HCT116 (cell line): Measurements from ENCODE around the gene ADGRG7. TPM values are rescaled to one million over a fixed set of nuclear protein-coding genes. Genes with fewer than 3 reads are reported as not detected.

Experiments
- ATAC-seq: fragments of 200-7000 bp; cut with Tn5 transposase; 2 replicates; pipeline ENCODE4 v1.9.1; 2020; ENCODE audit warnings: mild to moderate bottlenecking, moderate library complexity
- BruUV-seq: library from RNA; stranded (reverse); fragments of 400-500 nt; replicated peaks from 2 replicates; lab custom pipeline; 2021; lab: Mats Ljungman, UMichigan
- CTCF ChIA-PET: fragments of 300-600 bp; sonication (Branson Sonifier 250); formaldehyde crosslinking; loops from one replicate; lab custom pipeline; 2021; ENCODE audit warnings: antibody characterized with exemption; lab: Charles Lee
- POLR2A ChIA-PET: fragments of 300-600, 350-600 bp; sonication (Branson Sonifier 250); formaldehyde crosslinking; loops from one replicate; lab custom pipeline; 2021; ENCODE audit warnings: antibody characterized with exemption; lab: Charles Lee
- RAD21 ChIA-PET, 2 experiments: fragments of 300-600 bp; sonication (Branson Sonifier 250); formaldehyde crosslinking; loops; one replicate each; lab custom pipeline; 2023; ENCODE audit warnings: low total read pairs in 2 of 2; ENCODE audit not compliant: uncharacterized antibody in 2 of 2, unreplicated experiment in 2 of 2, low non-redundant PET in 1 of 2; lab: Charles Lee
- DNase-seq: peaks from one replicate; pipeline ENCODE4 v3.0.0-alpha.2; 2010; ENCODE audit warnings: low read depth, low spot score
- H2AFZ ChIP-seq: fragments of 200-600 bp; shearing (Covaris generic), sonication (generic); 2 replicates; pipeline ENCODE4 v1.6.1; 2017; ENCODE audit warnings: low read depth, mixed run types, mixed read lengths, antibody characterized with exemption, low read length; ENCODE audit not compliant: poor library complexity, severe bottlenecking
- H3K27ac ChIP-seq: 2 replicates; pipeline ENCODE4 v1.5.1; 2012; ENCODE audit warnings: low read depth, low read length
- H3K27me3 ChIP-seq: fragments of 200-600 bp; sonication (generic); 2 replicates; pipeline ENCODE4 v1.6.1; 2016; ENCODE audit warnings: mixed run types, low read length, mixed read lengths; ENCODE audit not compliant: insufficient read depth
- H3K36me3 ChIP-seq, 2 experiments: fragments of 200-500 bp in 1 of 2; fragments of 200-600 bp in 1 of 2; sonication (Bioruptor generic) in 1 of 2; sonication (generic) in 1 of 2; 2 replicates each; pipeline versions ENCODE4 v1.5.1 to v1.6.1; 2014 to 2016; ENCODE audit warnings: low read length in 2 of 2, inconsistent platforms in 1 of 2, mixed read lengths in 1 of 2, mixed run types in 1 of 2; ENCODE audit not compliant: insufficient read depth in 2 of 2, control insufficient read depth in 1 of 2
- H3K4me1 ChIP-seq, 2 experiments: fragments of 200-600 bp in 1 of 2; sonication (generic) in 1 of 2; 2 replicates each; pipeline versions ENCODE4 v1.5.1 to v1.6.1; 2012 to 2017; ENCODE audit warnings: low read length in 2 of 2, inconsistent platforms in 1 of 2, mild to moderate bottlenecking in 1 of 2, mixed read lengths in 1 of 2, mixed run types in 1 of 2, moderate library complexity in 1 of 2; ENCODE audit not compliant: insufficient read depth in 2 of 2, control insufficient read depth in 1 of 2
- H3K4me2 ChIP-seq: fragments of 200-600 bp; sonication (generic); 2 replicates; pipeline ENCODE4 v1.6.1; 2017; ENCODE audit warnings: mixed run types, low read length, mixed read lengths
- H3K4me3 ChIP-seq, 2 experiments: fragments of 200-600 bp in 1 of 2; sonication (generic) in 1 of 2; replicated peaks in 1 of 2; 2 replicates each; pipeline ENCODE4 v1.5.1; 2011 to 2016; ENCODE audit warnings: low read length in 2 of 2, control low read depth in 1 of 2, low read depth in 1 of 2, mild to moderate bottlenecking in 1 of 2, mixed read lengths in 1 of 2, mixed run types in 1 of 2
- H3K79me2 ChIP-seq: fragments of 200-600 bp; sonication (generic); 2 replicates; pipeline ENCODE4 v1.6.1; 2017; ENCODE audit warnings: mild to moderate bottlenecking, mixed run types, low read length, moderate library complexity, mixed read lengths; ENCODE audit not compliant: insufficient read depth
- H3K9ac ChIP-seq: fragments of 200-600 bp; sonication (generic); 2 replicates; pipeline ENCODE4 v1.6.1; 2016; ENCODE audit warnings: low read length, mixed read lengths
- H3K9me2 ChIP-seq: fragments of 200-600 bp; sonication (generic), shearing (Covaris generic); 2 replicates; pipeline ENCODE4 v1.6.1; 2017; ENCODE audit warnings: mixed run types, mild to moderate bottlenecking, moderate library complexity; ENCODE audit not compliant: insufficient read depth
- H3K9me3 ChIP-seq, 2 experiments: fragments of 200-500 bp in 1 of 2; fragments of 200-600 bp in 1 of 2; sonication (Bioruptor generic) in 1 of 2; sonication (generic) in 1 of 2; 2 replicates each; pipeline ENCODE4 v1.6.1; 2014 to 2017; ENCODE audit warnings: low read length in 2 of 2, mixed read lengths in 2 of 2, inconsistent platforms in 1 of 2, low read depth in 1 of 2, mild to moderate bottlenecking in 1 of 2, mixed run types in 1 of 2, moderate library complexity in 1 of 2; ENCODE audit not compliant: control insufficient read depth in 1 of 2, insufficient read depth in 1 of 2
- H4K20me1 ChIP-seq: fragments of 200-600 bp; sonication (generic), shearing (Covaris generic); 2 replicates; pipeline ENCODE4 v1.6.1; 2017; ENCODE audit warnings: mixed run types, mild to moderate bottlenecking, moderate library complexity; ENCODE audit not compliant: insufficient read depth
- ATF3 ChIP-seq: IDR thresholded peaks from 2 replicates; pipeline ENCODE4 v1.6.1; 2012
- CBX3 ChIP-seq: IDR thresholded peaks from 2 replicates; pipeline ENCODE4 v1.6.1; 2012; ENCODE audit warnings: low read depth
- CTCF ChIP-seq, 3 experiments: fragments of 200-600 bp in 1 of 3; sonication (generic) in 1 of 3; IDR thresholded peaks in 2 of 3; conservative IDR thresholded peaks in 1 of 3; 2 replicates each; pipeline ENCODE4 v1.5.1; 2012 to 2017; ENCODE audit warnings: low read depth in 2 of 3, low read length in 2 of 3, antibody characterized with exemption in 1 of 3, borderline replicate concordance in 1 of 3, control low read depth in 1 of 3, mild to moderate bottlenecking in 1 of 3, mixed read lengths in 1 of 3, mixed run types in 1 of 3, moderate library complexity in 1 of 3; ENCODE audit not compliant: insufficient read depth in 1 of 3
- EGR1 ChIP-seq: IDR thresholded peaks from 2 replicates; pipeline ENCODE4 v1.6.1; 2012; ENCODE audit warnings: low read depth
- EZH2 ChIP-seq: fragments of 200-600 bp; sonication (generic); IDR thresholded peaks from 2 replicates; pipeline ENCODE4 v1.6.1; 2017; ENCODE audit warnings: antibody characterized with exemption, mixed run types
- FOSL1 ChIP-seq: IDR thresholded peaks from 2 replicates; pipeline ENCODE4 v1.6.1; 2012; ENCODE audit warnings: low read depth
- JUND ChIP-seq: IDR thresholded peaks from 2 replicates; pipeline ENCODE4 v1.6.1; 2012
- MAX ChIP-seq: IDR thresholded peaks from 2 replicates; pipeline ENCODE4 v1.6.1; 2012
- POLR2A ChIP-seq: IDR thresholded peaks from 2 replicates; pipeline ENCODE4 v1.7.0; 2011; ENCODE audit warnings: borderline replicate concordance; ENCODE audit not compliant: insufficient read depth, insufficient read length; ENCODE audit errors: extremely low read depth
- POLR2AphosphoS5 ChIP-seq: IDR thresholded peaks from 2 replicates; pipeline ENCODE4 v1.6.1; 2011; ENCODE audit warnings: mild to moderate bottlenecking, low read depth, low read length, moderate library complexity
- RAD21 ChIP-seq: IDR thresholded peaks from 2 replicates; pipeline ENCODE4 v1.6.1; 2012; ENCODE audit warnings: low read depth, mild to moderate bottlenecking
- SP1 ChIP-seq: IDR thresholded peaks from 2 replicates; pipeline ENCODE4 v1.6.1; 2012; ENCODE audit warnings: low read depth
- TCF7L2 ChIP-seq: IDR thresholded peaks from 2 replicates; pipeline ENCODE4 v1.7.0; 2011; ENCODE audit warnings: borderline replicate concordance, inconsistent platforms; ENCODE audit not compliant: insufficient read depth, insufficient read length; ENCODE audit errors: extremely low read depth
- YY1 ChIP-seq: IDR thresholded peaks from 2 replicates; pipeline ENCODE4 v1.6.1; 2011; ENCODE audit warnings: low read length, low read depth, moderate library complexity, mild to moderate bottlenecking; ENCODE audit not compliant: insufficient replicate concordance; ENCODE audit errors: extremely low read depth
- ZFX ChIP-seq: fragments of 450-650 bp; IDR thresholded peaks from 2 replicates; pipeline ENCODE4 v1.6.1; 2017
- ZNF274 ChIP-seq: fragments of 200-500 bp; sonication (Bioruptor generic); IDR thresholded peaks from 2 replicates; pipeline ENCODE4 v1.6.1; 2014; ENCODE audit warnings: mild to moderate bottlenecking, low read depth, low read length, inconsistent platforms
- intact Hi-C: fragments of 100-400 bp; cut with micrococcal nuclease; formaldehyde crosslinking; loops from 2 replicates; pipeline ENCODE4 v1.10.0; 2022
- total RNA-seq: library from RNA; stranded (reverse); gene quantifications from one replicate; pipeline ENCODE4 v1.2.1, GENCODE V29; 2021; ENCODE audit not compliant: unreplicated experiment

The ADGRG7 gene
- total RNA-seq, 1 experiment from 2014 or later, result not detected

- RAD21 ChIA-PET, result no interaction called here
- Histone ChIP-seq H2AFZ (no peak overlapping the region), H3K9me3 (no peaks in the 10 kb centered on the region), H3K9ac (no peak overlapping the region), H4K20me1 (peaks cover 15% of the 10 kb centered on the region; the same call in 1 of the 2 replicates), H3K27ac (no peak overlapping the region), H3K36me3 (peaks cover 16 to 30% of the 10 kb centered on the region in 2 experiments), H3K4me1 (no peaks in the 10 kb centered on the region), H3K79me2 (peaks cover 98% of the 10 kb centered on the region), H3K4me3 (no peak overlapping the region), H3K4me2 (no peak overlapping the region), H3K27me3 (no peaks in the 10 kb centered on the region), H3K9me2 (no peaks in the 10 kb centered on the region)
- intact Hi-C loops, result no loop called here
- no peak for TF ChIP-seq CBX3
- TF ChIP-seq MAX, result no peak
- no peak for TF ChIP-seq RAD21
- no peak for TF ChIP-seq ZNF274
- TF ChIP-seq POLR2AphosphoS5, result no peak
- no peak for TF ChIP-seq SP1
- no peak for TF ChIP-seq FOSL1
- TF ChIP-seq JUND, result no peak
- no peak for TF ChIP-seq EGR1
- TF ChIP-seq YY1, result no peak
- POLR2A ChIA-PET, result no interaction called here
- no TSS peak for BruUV-seq
- DNase-seq (no peak), ATAC-seq (no peak)
- CTCF ChIA-PET, result interaction anchor here (1.1 to 1.6 kb wide), 2 partner anchors 14 to 264 kb away, joined by 3 read pairs; no protein-coding TSS in a partner anchor
These were observed 117.3 kb downstream of the ADGRG7 start for GRCh38 chr3:100726706-100727105.

GRCh38 chr3:100730524-100730923, 121.1 kb downstream of the ADGRG7 start:
- H3K27ac ChIP-seq, result no peak overlapping the region
- H3K4me1 ChIP-seq, result no peaks in the 10 kb centered on the region
- ChIA-PET RAD21 (no interaction called here), POLR2A (no interaction called here), CTCF (no interaction called here)
- H3K4me2 ChIP-seq, result no peak overlapping the region
- DNase-seq (no peak), ATAC-seq (no peak)
- H3K9me2 ChIP-seq, result no peaks in the 10 kb centered on the region
- H3K4me3 ChIP-seq, result no peak overlapping the region
- H3K9me3 ChIP-seq, result no peaks in the 10 kb centered on the region
- peaks cover 11% of the 10 kb centered on the region; the same call in 1 of the 2 replicates for H4K20me1 ChIP-seq
- peaks cover 99% of the 10 kb centered on the region for H3K79me2 ChIP-seq
- peaks cover 28 to 43% of the 10 kb centered on the region in 2 experiments for H3K36me3 ChIP-seq
- H3K27me3 ChIP-seq, result no peaks in the 10 kb centered on the region
- no TSS peak for BruUV-seq
- intact Hi-C loops, result no loop called here
- TF ChIP-seq POLR2A (no peak), ATF3 (no peak), POLR2AphosphoS5 (no peak), MAX (no peak), TCF7L2 (no peak), EZH2 (no peak), CTCF (IDR thresholded peaks at IDR 0.05 in 2 of 3, conservative IDR thresholded peaks at IDR 0.05 in 1 of 3; ENCODE audit: borderline replicate concordance in 1 of 3, insufficient read depth in 1 of 3, low read depth in 2 of 3, low read length in 2 of 3) (no peak), ZNF274 (no peak), RAD21 (no peak), ZFX (no peak)
- TF ChIP-seq, all 23 proteins: peak for 0
- H2AFZ ChIP-seq, result no peak overlapping the region
- H3K9ac ChIP-seq, result no peak overlapping the region
